HCT116 (cell line): ENCODE measurements around the gene HS3ST2. TPM values are rescaled to one million over a fixed set of nuclear protein-coding genes. Genes with fewer than 3 reads are reported as not detected.

Experiments used
- ATAC-seq: fragments of 200-7000 bp; cut with Tn5 transposase; 2 replicates; pipeline ENCODE4 v1.9.1; 2020; ENCODE audit warnings: mild to moderate bottlenecking, moderate library complexity
- BruUV-seq: library from RNA; stranded (reverse); fragments of 400-500 nt; replicated peaks from 2 replicates; lab custom pipeline; 2021; lab: Mats Ljungman, UMichigan
- CTCF ChIA-PET: fragments of 300-600 bp; sonication (Branson Sonifier 250); formaldehyde crosslinking; loops from one replicate; lab custom pipeline; 2021; ENCODE audit warnings: antibody characterized with exemption; lab: Charles Lee
- POLR2A ChIA-PET: fragments of 300-600, 350-600 bp; sonication (Branson Sonifier 250); formaldehyde crosslinking; loops from one replicate; lab custom pipeline; 2021; ENCODE audit warnings: antibody characterized with exemption; lab: Charles Lee
- RAD21 ChIA-PET, 2 experiments: fragments of 300-600 bp; sonication (Branson Sonifier 250); formaldehyde crosslinking; loops; one replicate each; lab custom pipeline; 2023; ENCODE audit warnings: low total read pairs in 2 of 2; ENCODE audit not compliant: uncharacterized antibody in 2 of 2, unreplicated experiment in 2 of 2, low non-redundant PET in 1 of 2; lab: Charles Lee
- DNase-seq: peaks from one replicate; pipeline ENCODE4 v3.0.0-alpha.2; 2010; ENCODE audit warnings: low read depth, low spot score
- H2AFZ ChIP-seq: fragments of 200-600 bp; shearing (Covaris generic), sonication (generic); 2 replicates; pipeline ENCODE4 v1.6.1; 2017; ENCODE audit warnings: low read depth, mixed run types, mixed read lengths, antibody characterized with exemption, low read length; ENCODE audit not compliant: poor library complexity, severe bottlenecking
- H3K27ac ChIP-seq: 2 replicates; pipeline ENCODE4 v1.5.1; 2012; ENCODE audit warnings: low read depth, low read length
- H3K27me3 ChIP-seq: fragments of 200-600 bp; sonication (generic); 2 replicates; pipeline ENCODE4 v1.6.1; 2016; ENCODE audit warnings: mixed run types, low read length, mixed read lengths; ENCODE audit not compliant: insufficient read depth
- H3K36me3 ChIP-seq, 2 experiments: fragments of 200-500 bp in 1 of 2; fragments of 200-600 bp in 1 of 2; sonication (Bioruptor generic) in 1 of 2; sonication (generic) in 1 of 2; 2 replicates each; pipeline versions ENCODE4 v1.5.1 to v1.6.1; 2014 to 2016; ENCODE audit warnings: low read length in 2 of 2, inconsistent platforms in 1 of 2, mixed read lengths in 1 of 2, mixed run types in 1 of 2; ENCODE audit not compliant: insufficient read depth in 2 of 2, control insufficient read depth in 1 of 2
- H3K4me1 ChIP-seq, 2 experiments: fragments of 200-600 bp in 1 of 2; sonication (generic) in 1 of 2; 2 replicates each; pipeline versions ENCODE4 v1.5.1 to v1.6.1; 2012 to 2017; ENCODE audit warnings: low read length in 2 of 2, inconsistent platforms in 1 of 2, mild to moderate bottlenecking in 1 of 2, mixed read lengths in 1 of 2, mixed run types in 1 of 2, moderate library complexity in 1 of 2; ENCODE audit not compliant: insufficient read depth in 2 of 2, control insufficient read depth in 1 of 2
- H3K4me2 ChIP-seq: fragments of 200-600 bp; sonication (generic); 2 replicates; pipeline ENCODE4 v1.6.1; 2017; ENCODE audit warnings: mixed run types, low read length, mixed read lengths
- H3K4me3 ChIP-seq, 2 experiments: fragments of 200-600 bp in 1 of 2; sonication (generic) in 1 of 2; replicated peaks in 1 of 2; 2 replicates each; pipeline ENCODE4 v1.5.1; 2011 to 2016; ENCODE audit warnings: low read length in 2 of 2, control low read depth in 1 of 2, low read depth in 1 of 2, mild to moderate bottlenecking in 1 of 2, mixed read lengths in 1 of 2, mixed run types in 1 of 2
- H3K79me2 ChIP-seq: fragments of 200-600 bp; sonication (generic); 2 replicates; pipeline ENCODE4 v1.6.1; 2017; ENCODE audit warnings: mild to moderate bottlenecking, mixed run types, low read length, moderate library complexity, mixed read lengths; ENCODE audit not compliant: insufficient read depth
- H3K9ac ChIP-seq: fragments of 200-600 bp; sonication (generic); 2 replicates; pipeline ENCODE4 v1.6.1; 2016; ENCODE audit warnings: low read length, mixed read lengths
- H3K9me2 ChIP-seq: fragments of 200-600 bp; sonication (generic), shearing (Covaris generic); 2 replicates; pipeline ENCODE4 v1.6.1; 2017; ENCODE audit warnings: mixed run types, mild to moderate bottlenecking, moderate library complexity; ENCODE audit not compliant: insufficient read depth
- H3K9me3 ChIP-seq, 2 experiments: fragments of 200-500 bp in 1 of 2; fragments of 200-600 bp in 1 of 2; sonication (Bioruptor generic) in 1 of 2; sonication (generic) in 1 of 2; 2 replicates each; pipeline ENCODE4 v1.6.1; 2014 to 2017; ENCODE audit warnings: low read length in 2 of 2, mixed read lengths in 2 of 2, inconsistent platforms in 1 of 2, low read depth in 1 of 2, mild to moderate bottlenecking in 1 of 2, mixed run types in 1 of 2, moderate library complexity in 1 of 2; ENCODE audit not compliant: control insufficient read depth in 1 of 2, insufficient read depth in 1 of 2
- H4K20me1 ChIP-seq: fragments of 200-600 bp; sonication (generic), shearing (Covaris generic); 2 replicates; pipeline ENCODE4 v1.6.1; 2017; ENCODE audit warnings: mixed run types, mild to moderate bottlenecking, moderate library complexity; ENCODE audit not compliant: insufficient read depth
- CBX3 ChIP-seq: IDR thresholded peaks from 2 replicates; pipeline ENCODE4 v1.6.1; 2012; ENCODE audit warnings: low read depth
- EZH2 ChIP-seq: fragments of 200-600 bp; sonication (generic); IDR thresholded peaks from 2 replicates; pipeline ENCODE4 v1.6.1; 2017; ENCODE audit warnings: antibody characterized with exemption, mixed run types
- EZH2phosphoT487 ChIP-seq: fragments of 200-600 bp; IDR thresholded peaks from 2 replicates; pipeline ENCODE4 v1.6.1; 2018; ENCODE audit warnings: antibody characterized with exemption, borderline replicate concordance
- FOSL1 ChIP-seq: IDR thresholded peaks from 2 replicates; pipeline ENCODE4 v1.6.1; 2012; ENCODE audit warnings: low read depth
- JUND ChIP-seq: IDR thresholded peaks from 2 replicates; pipeline ENCODE4 v1.6.1; 2012
- POLR2AphosphoS5 ChIP-seq: IDR thresholded peaks from 2 replicates; pipeline ENCODE4 v1.6.1; 2011; ENCODE audit warnings: mild to moderate bottlenecking, low read depth, low read length, moderate library complexity
- RAD21 ChIP-seq: IDR thresholded peaks from 2 replicates; pipeline ENCODE4 v1.6.1; 2012; ENCODE audit warnings: low read depth, mild to moderate bottlenecking
- SIN3A ChIP-seq: IDR thresholded peaks from 2 replicates; pipeline ENCODE4 v1.6.1; 2012; ENCODE audit warnings: low read depth
- SRF ChIP-seq: IDR thresholded peaks from 2 replicates; pipeline ENCODE4 v1.6.1; 2012; ENCODE audit warnings: low read depth
- YY1 ChIP-seq: IDR thresholded peaks from 2 replicates; pipeline ENCODE4 v1.6.1; 2011; ENCODE audit warnings: low read length, low read depth, moderate library complexity, mild to moderate bottlenecking; ENCODE audit not compliant: insufficient replicate concordance; ENCODE audit errors: extremely low read depth
- intact Hi-C: fragments of 100-400 bp; cut with micrococcal nuclease; formaldehyde crosslinking; loops from 2 replicates; pipeline ENCODE4 v1.10.0; 2022
- total RNA-seq: library from RNA; stranded (reverse); gene quantifications from one replicate; pipeline ENCODE4 v1.2.1, GENCODE V29; 2021; ENCODE audit not compliant: unreplicated experiment
- TF ChIP-seq, protein P1 (sequence below): IDR thresholded peaks from 2 replicates; pipeline ENCODE4 v1.6.1; 2012
- TF ChIP-seq, protein P2 (sequence below), 3 experiments: fragments of 200-600 bp in 1 of 3; sonication (generic) in 1 of 3; IDR thresholded peaks in 2 of 3; conservative IDR thresholded peaks in 1 of 3; 2 replicates each; pipeline ENCODE4 v1.5.1; 2012 to 2017; ENCODE audit warnings: low read depth in 2 of 3, low read length in 2 of 3, antibody characterized with exemption in 1 of 3, borderline replicate concordance in 1 of 3, control low read depth in 1 of 3, mild to moderate bottlenecking in 1 of 3, mixed read lengths in 1 of 3, mixed run types in 1 of 3, moderate library complexity in 1 of 3; ENCODE audit not compliant: insufficient read depth in 1 of 3
- TF ChIP-seq, protein P3 (sequence below): IDR thresholded peaks from 2 replicates; pipeline ENCODE4 v1.6.1; 2012
- TF ChIP-seq, protein P4 (sequence below): IDR thresholded peaks from 2 replicates; pipeline ENCODE4 v1.6.1; 2011; ENCODE audit warnings: mild to moderate bottlenecking, low read length, moderate library complexity; ENCODE audit not compliant: insufficient replicate concordance; ENCODE audit errors: extremely low read depth

Gene HS3ST2
- total RNA-seq, 1 experiment from 2014 or later: not detected

DNA sequence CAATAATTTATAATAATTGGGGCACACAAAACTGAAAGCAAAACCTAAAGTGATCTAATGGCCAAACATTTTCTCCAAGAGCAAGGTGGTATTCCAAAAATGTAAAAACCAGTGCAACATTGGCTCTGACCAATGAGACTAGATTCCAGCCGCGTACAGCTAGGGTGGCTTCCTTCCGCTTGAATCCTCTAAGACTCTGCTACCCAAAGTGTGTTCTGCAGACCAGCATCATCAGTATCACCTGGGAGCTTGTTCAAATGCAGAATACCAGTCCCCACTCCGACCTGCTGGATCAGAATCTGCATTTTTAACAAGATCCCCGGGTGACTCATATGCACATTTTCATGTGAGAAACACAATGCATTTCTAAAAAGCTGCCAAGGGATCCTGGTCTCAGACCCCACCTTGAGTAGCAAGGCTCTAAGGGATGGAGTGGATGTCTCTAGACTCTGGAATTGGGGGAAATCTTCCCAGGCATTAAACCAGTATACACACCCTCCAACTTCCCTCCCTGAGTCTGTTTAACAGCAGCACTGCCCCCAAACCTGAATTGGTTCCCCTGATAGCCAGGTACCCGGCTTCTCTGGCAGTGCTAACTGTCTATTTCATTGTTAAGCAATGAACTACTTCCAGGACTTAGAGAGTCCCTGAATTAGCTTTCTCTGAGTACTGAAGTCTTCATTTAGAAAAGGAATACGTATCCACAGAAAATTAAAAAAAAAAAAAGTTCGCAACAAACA, 118.2 kb downstream of the HS3ST2 start:
- no peak overlapping the region for H3K9ac ChIP-seq
- H3K9me3 ChIP-seq: no peaks in the 10 kb centered on the region
- ChIA-PET POLR2A (no interaction called here), RAD21 (no interaction called here), CTCF (no interaction called here)
- H3K4me3 ChIP-seq: no peak overlapping the region
- H3K27me3 ChIP-seq: peaks cover 60% of the 10 kb centered on the region
- no peak for DNase-seq
- no peaks in the 10 kb centered on the region for H4K20me1 ChIP-seq
- no TSS peak for BruUV-seq
- H3K79me2 ChIP-seq: no peaks in the 10 kb centered on the region
- no peaks in the 10 kb centered on the region for H3K9me2 ChIP-seq
- H3K36me3 ChIP-seq: no peaks in the 10 kb centered on the region
- no peaks in the 10 kb centered on the region for H3K4me1 ChIP-seq
- no peak for ATAC-seq
- H3K4me2 ChIP-seq: no peak overlapping the region
- H3K27ac ChIP-seq: no peak overlapping the region
- intact Hi-C loops: no loop called here
- TF ChIP-seq RAD21 (no peak), SIN3A (no peak), YY1 (no peak), EZH2phosphoT487 (no peak), JUND (no peak), EZH2 (no peak), CBX3 (no peak), POLR2AphosphoS5 (no peak), SRF (no peak), FOSL1 (no peak)
- TF ChIP-seq, protein P1, sequence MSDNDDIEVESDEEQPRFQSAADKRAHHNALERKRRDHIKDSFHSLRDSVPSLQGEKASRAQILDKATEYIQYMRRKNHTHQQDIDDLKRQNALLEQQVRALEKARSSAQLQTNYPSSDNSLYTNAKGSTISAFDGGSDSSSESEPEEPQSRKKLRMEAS: no peak
- TF ChIP-seq, protein P2, sequence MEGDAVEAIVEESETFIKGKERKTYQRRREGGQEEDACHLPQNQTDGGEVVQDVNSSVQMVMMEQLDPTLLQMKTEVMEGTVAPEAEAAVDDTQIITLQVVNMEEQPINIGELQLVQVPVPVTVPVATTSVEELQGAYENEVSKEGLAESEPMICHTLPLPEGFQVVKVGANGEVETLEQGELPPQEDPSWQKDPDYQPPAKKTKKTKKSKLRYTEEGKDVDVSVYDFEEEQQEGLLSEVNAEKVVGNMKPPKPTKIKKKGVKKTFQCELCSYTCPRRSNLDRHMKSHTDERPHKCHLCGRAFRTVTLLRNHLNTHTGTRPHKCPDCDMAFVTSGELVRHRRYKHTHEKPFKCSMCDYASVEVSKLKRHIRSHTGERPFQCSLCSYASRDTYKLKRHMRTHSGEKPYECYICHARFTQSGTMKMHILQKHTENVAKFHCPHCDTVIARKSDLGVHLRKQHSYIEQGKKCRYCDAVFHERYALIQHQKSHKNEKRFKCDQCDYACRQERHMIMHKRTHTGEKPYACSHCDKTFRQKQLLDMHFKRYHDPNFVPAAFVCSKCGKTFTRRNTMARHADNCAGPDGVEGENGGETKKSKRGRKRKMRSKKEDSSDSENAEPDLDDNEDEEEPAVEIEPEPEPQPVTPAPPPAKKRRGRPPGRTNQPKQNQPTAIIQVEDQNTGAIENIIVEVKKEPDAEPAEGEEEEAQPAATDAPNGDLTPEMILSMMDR (IDR thresholded peaks at IDR 0.05 in 2 of 3, conservative IDR thresholded peaks at IDR 0.05 in 1 of 3; ENCODE audit: borderline replicate concordance in 1 of 3, insufficient read depth in 1 of 3, low read depth in 2 of 3, low read length in 2 of 3): no peak
- TF ChIP-seq, protein P3, sequence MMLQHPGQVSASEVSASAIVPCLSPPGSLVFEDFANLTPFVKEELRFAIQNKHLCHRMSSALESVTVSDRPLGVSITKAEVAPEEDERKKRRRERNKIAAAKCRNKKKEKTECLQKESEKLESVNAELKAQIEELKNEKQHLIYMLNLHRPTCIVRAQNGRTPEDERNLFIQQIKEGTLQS: no peak
- TF ChIP-seq, protein P4, sequence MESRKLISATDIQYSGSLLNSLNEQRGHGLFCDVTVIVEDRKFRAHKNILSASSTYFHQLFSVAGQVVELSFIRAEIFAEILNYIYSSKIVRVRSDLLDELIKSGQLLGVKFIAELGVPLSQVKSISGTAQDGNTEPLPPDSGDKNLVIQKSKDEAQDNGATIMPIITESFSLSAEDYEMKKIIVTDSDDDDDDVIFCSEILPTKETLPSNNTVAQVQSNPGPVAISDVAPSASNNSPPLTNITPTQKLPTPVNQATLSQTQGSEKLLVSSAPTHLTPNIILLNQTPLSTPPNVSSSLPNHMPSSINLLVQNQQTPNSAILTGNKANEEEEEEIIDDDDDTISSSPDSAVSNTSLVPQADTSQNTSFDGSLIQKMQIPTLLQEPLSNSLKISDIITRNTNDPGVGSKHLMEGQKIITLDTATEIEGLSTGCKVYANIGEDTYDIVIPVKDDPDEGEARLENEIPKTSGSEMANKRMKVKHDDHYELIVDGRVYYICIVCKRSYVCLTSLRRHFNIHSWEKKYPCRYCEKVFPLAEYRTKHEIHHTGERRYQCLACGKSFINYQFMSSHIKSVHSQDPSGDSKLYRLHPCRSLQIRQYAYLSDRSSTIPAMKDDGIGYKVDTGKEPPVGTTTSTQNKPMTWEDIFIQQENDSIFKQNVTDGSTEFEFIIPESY: no peak
- no peak overlapping the region for H2AFZ ChIP-seq
